GM21360 (cell line): ENCODE results near the gene KANSL3.

Source experiments
- ATAC-seq: cut with Tn5 transposase; IDR thresholded peaks from one replicate; pipeline ENCODE4 v1.9.1; 2021; ENCODE audit warnings: mild to moderate bottlenecking, moderate library complexity; ENCODE audit not compliant: unreplicated experiment

Gene KANSL3

GRCh38 chr2:96546797-96547196 lies 91.3 kb downstream of the KANSL3 start:
- ATAC-seq: no peak

- no peak for ATAC-seq
These were observed 91.8 kb downstream of the KANSL3 start for GRCh38 chr2:96546321-96546720.
